ENCODE measurements around the gene ABLIM2. TPM values are rescaled to one million over a fixed set of nuclear protein-coding genes. Genes with fewer than 3 reads are reported as not detected.

The ABLIM2 gene
- total and polyA plus RNA-seq, 10 of the 15 experiments (the other 5 are each of a cell fraction or from before 2014, with no cell fraction given) = 0.03 to 0.15 (median 0.05) TPM; not detected in 7

DNA sequence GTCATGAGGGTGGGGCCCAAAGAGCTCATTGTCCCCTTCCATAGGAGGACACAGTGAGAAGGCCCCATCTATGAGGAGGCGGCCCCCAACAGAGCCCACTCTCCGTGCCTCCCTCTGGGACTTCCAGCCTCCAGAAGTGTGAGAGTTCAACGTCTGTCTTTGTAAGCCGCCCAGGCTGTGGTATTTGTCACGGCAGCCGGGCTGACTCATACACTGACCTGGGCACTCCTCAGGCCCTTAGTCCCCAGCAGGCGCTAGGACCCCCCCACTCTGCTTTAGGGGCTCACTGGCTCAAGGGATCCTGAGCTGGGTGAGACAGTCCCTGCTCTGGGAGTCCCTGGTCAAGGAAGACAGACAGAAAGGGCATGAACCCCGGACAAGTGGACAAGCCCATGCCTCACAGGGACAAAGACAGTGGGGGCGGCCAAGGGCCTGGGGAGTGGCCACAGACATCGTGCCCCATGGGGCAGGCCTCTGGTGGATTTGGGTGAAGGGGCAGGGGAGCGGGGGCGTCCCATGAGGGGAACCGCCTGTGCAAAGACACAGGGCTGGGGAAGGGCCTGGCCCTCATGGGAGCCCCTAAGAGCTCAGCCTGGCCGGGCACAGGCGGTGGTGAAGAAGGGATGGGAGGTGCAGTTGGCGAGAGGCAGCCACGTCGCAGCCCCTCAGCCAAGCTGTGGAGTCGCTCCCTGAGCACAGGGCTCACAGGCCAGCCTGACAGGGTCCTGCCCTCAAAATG is 21.5 kb downstream of the ABLIM2 start:
- Histone ChIP-seq H3K79me2 (ENCODE audit: control insufficient read depth, insufficient read depth, low read length) (no peaks in the 10 kb centered on the region), H3K27me3 (replicated peaks in 1 of 2; ENCODE audit: control insufficient read depth in 2 of 2, insufficient read depth in 2 of 2, low read length in 1 of 2) (no peaks in the 10 kb centered on the region; a peak in 1 of 4 replicates), H3K4me2 (ENCODE audit: control insufficient read depth, insufficient read depth) (no peak overlapping the region), H3K36me3 (ENCODE audit: control insufficient read depth in 2 of 2, insufficient read depth in 2 of 2, low read length in 1 of 2) (no peaks in the 10 kb centered on the region), H3K4me3 (no peak overlapping the region), H3K27ac (ENCODE audit: control insufficient read depth, insufficient read depth) (no peak overlapping the region), H2AFZ (ENCODE audit: control insufficient read depth, low read depth, low read length) (no peak overlapping the region), H4K20me1 (ENCODE audit: control insufficient read depth, insufficient read depth) (no peaks in the 10 kb centered on the region), H3K4me1 (ENCODE audit: control insufficient read depth, insufficient read depth, low read length) (no peaks in the 10 kb centered on the region), H3K9ac (ENCODE audit: control insufficient read depth, insufficient read depth, low read length) (no peak overlapping the region), H3K9me3 (replicated peaks; ENCODE audit: control insufficient read depth, insufficient read depth, low read length) (no peaks in the 10 kb centered on the region)
- POLR2A ChIA-PET = no interaction called here
- no TSS peak for BruUV-seq (replicated peaks)
- intact Hi-C loops (cut with micrococcal nuclease; ENCODE audit: unreplicated experiment) (no loop called here), in situ Hi-C loops (cut with MboI) (no loop called here)
- RAD21 ChIA-PET (ENCODE audit: unreplicated experiment) = no interaction called here
- SMC1A ChIA-PET (ENCODE audit: uncharacterized antibody, unreplicated experiment) = no interaction called here
- WGBS (ENCODE audit: insufficient coverage, insufficient replicate concordance, low lambda C conversion rate, missing lambda C conversion rate) = 52% methylated on average over 19 of the region's 19 CpGs
- FAIRE-seq (no peak), DNase-seq (ENCODE audit: low read depth, low spot score) (no peak), ATAC-seq (no peak)
- CTCF ChIA-PET = no interaction called here
- no peak for TF ChIP-seq ZBTB11 (CRISPR knock-in tag; IDR thresholded peaks at IDR 0.05)
- no peak for TF ChIP-seq CUX1 (IDR thresholded peaks at IDR 0.05; ENCODE audit: insufficient replicate concordance, low read depth, low read length)
- no peak for TF ChIP-seq ZNF384 (IDR thresholded peaks at IDR 0.05; ENCODE audit: borderline replicate concordance, low read depth, low read length)
- TF ChIP-seq, protein P1, sequence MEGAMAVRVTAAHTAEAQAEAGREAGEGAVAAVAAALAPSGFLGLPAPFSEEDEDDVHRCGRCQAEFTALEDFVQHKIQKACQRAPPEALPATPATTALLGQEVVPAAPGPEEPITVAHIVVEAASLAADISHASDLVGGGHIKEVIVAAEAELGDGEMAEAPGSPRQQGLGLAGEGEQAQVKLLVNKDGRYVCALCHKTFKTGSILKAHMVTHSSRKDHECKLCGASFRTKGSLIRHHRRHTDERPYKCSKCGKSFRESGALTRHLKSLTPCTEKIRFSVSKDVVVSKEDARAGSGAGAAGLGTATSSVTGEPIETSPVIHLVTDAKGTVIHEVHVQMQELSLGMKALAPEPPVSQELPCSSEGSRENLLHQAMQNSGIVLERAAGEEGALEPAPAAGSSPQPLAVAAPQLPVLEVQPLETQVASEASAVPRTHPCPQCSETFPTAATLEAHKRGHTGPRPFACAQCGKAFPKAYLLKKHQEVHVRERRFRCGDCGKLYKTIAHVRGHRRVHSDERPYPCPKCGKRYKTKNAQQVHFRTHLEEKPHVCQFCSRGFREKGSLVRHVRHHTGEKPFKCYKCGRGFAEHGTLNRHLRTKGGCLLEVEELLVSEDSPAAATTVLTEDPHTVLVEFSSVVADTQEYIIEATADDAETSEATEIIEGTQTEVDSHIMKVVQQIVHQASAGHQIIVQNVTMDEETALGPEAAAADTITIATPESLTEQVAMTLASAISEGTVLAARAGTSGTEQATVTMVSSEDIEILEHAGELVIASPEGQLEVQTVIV (IDR thresholded peaks at IDR 0.05; ENCODE audit: borderline replicate concordance, partially characterized antibody) = no peak
- TF ChIP-seq POLR2A (IDR thresholded peaks at IDR 0.05; ENCODE audit: low read depth, low read length) = no peak
- TF ChIP-seq, protein P2, sequence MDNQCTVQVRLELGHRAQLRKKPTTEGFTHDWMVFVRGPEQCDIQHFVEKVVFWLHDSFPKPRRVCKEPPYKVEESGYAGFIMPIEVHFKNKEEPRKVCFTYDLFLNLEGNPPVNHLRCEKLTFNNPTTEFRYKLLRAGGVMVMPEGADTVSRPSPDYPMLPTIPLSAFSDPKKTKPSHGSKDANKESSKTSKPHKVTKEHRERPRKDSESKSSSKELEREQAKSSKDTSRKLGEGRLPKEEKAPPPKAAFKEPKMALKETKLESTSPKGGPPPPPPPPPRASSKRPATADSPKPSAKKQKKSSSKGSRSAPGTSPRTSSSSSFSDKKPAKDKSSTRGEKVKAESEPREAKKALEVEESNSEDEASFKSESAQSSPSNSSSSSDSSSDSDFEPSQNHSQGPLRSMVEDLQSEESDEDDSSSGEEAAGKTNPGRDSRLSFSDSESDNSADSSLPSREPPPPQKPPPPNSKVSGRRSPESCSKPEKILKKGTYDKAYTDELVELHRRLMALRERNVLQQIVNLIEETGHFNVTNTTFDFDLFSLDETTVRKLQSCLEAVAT (IDR thresholded peaks at IDR 0.05) = no peak
- no peak for TF ChIP-seq ELK1 (IDR thresholded peaks at IDR 0.05; ENCODE audit: low read depth, low read length)
- TF ChIP-seq MTA3 (IDR thresholded peaks at IDR 0.05; ENCODE audit: borderline replicate concordance, low read length) = no peak
